DND-41 (cell line): ENCODE data around the gene HEG1.

Experiments
- ATAC-seq: fragments of 200-7000 bp; cut with Tn5 transposase; 3 replicates; pipeline ENCODE4 v1.9.1; 2021; ENCODE audit warnings: low read depth; ENCODE audit not compliant: insufficient read depth
- DNase-seq: peaks from one replicate; pipeline ENCODE4 v3.0.0-alpha.2; 2020
- H2AFZ ChIP-seq: 2 replicates; pipeline ENCODE4 v1.6.0; 2012; ENCODE audit warnings: low read depth, low read length
- H3K27ac ChIP-seq: 2 replicates; pipeline ENCODE4 v1.5.1; 2012; ENCODE audit warnings: low read length, inconsistent platforms
- H3K27me3 ChIP-seq: fragments of 200-600 bp; sonication (generic); 2 replicates; pipeline ENCODE4 v1.6.0; 2012; ENCODE audit warnings: low read length, mild to moderate bottlenecking, inconsistent platforms; ENCODE audit not compliant: insufficient read depth, poor library complexity
- H3K36me3 ChIP-seq: 2 replicates; pipeline ENCODE4 v1.5.1; 2012; ENCODE audit warnings: low read length, inconsistent platforms; ENCODE audit not compliant: insufficient read depth
- H3K4me1 ChIP-seq: 2 replicates; pipeline ENCODE4 v1.5.1; 2012; ENCODE audit warnings: mild to moderate bottlenecking, low read length; ENCODE audit not compliant: insufficient read depth
- H3K4me2 ChIP-seq: 2 replicates; pipeline ENCODE4 v1.6.0; 2012; ENCODE audit warnings: mild to moderate bottlenecking, moderate library complexity, low read length, inconsistent platforms; ENCODE audit not compliant: insufficient read depth
- H3K4me3 ChIP-seq, 2 experiments: fragments of 200-600 bp in 1 of 2; shearing (Covaris generic) in 1 of 2; 2 replicates each; pipeline ENCODE4 v1.5.1; 2012 to 2016; ENCODE audit warnings: inconsistent platforms in 2 of 2, low read length in 2 of 2, mild to moderate bottlenecking in 2 of 2, low read depth in 1 of 2, moderate library complexity in 1 of 2
- H3K79me2 ChIP-seq: 2 replicates; pipeline ENCODE4 v1.6.0; 2012; ENCODE audit warnings: low read length, inconsistent platforms; ENCODE audit not compliant: insufficient read depth
- H3K9ac ChIP-seq: 2 replicates; pipeline ENCODE4 v1.6.0; 2012; ENCODE audit warnings: low read depth, mild to moderate bottlenecking, inconsistent platforms, low read length, moderate library complexity
- H3K9me3 ChIP-seq: 2 replicates; pipeline ENCODE4 v1.5.1; 2012; ENCODE audit warnings: low read length, moderate library complexity, mild to moderate bottlenecking, inconsistent platforms; ENCODE audit not compliant: insufficient read depth, severe bottlenecking
- H4K20me1 ChIP-seq: 2 replicates; pipeline ENCODE4 v1.6.0; 2012; ENCODE audit warnings: low read length; ENCODE audit not compliant: insufficient read depth
- CTCF ChIP-seq: IDR thresholded peaks from 2 replicates; pipeline ENCODE4 v1.5.1; 2012; ENCODE audit warnings: borderline replicate concordance, low read length, moderate library complexity, mild to moderate bottlenecking; ENCODE audit not compliant: poor library complexity, severe bottlenecking; ENCODE audit errors: extremely low read depth
- EZH2 ChIP-seq: IDR thresholded peaks from 3 replicates; pipeline ENCODE4 v1.6.1; 2012; ENCODE audit warnings: borderline replicate concordance, low read depth, mild to moderate bottlenecking, moderate library complexity, low read length, inconsistent platforms; ENCODE audit not compliant: severe bottlenecking

The HEG1 gene

GRCh38 chr3:125076464-125076863, 20.7 kb upstream of the HEG1 start:
- Histone ChIP-seq H4K20me1 (no peaks in the 10 kb centered on the region; the same call in 1 of the 2 replicates), H3K36me3 (no peaks in the 10 kb centered on the region), H3K4me2 (no peak overlapping the region), H3K27ac (no peak overlapping the region), H3K9ac (no peak overlapping the region), H3K79me2 (no peaks in the 10 kb centered on the region), H3K4me3 (no peak overlapping the region), H3K4me1 (no peaks in the 10 kb centered on the region), H3K9me3 (no peaks in the 10 kb centered on the region), H3K27me3 (peaks cover 3% of the 10 kb centered on the region), H2AFZ (no peak overlapping the region)
- no peak for TF ChIP-seq EZH2
- no peak for TF ChIP-seq CTCF
- ATAC-seq: no peak
- no peak for DNase-seq

GRCh38 chr3:125075738-125076137, 19.9 kb upstream of the HEG1 start:
- H3K27me3 ChIP-seq: peaks cover 3% of the 10 kb centered on the region
- H3K4me3 ChIP-seq: no peak overlapping the region
- TF ChIP-seq CTCF (no peak), EZH2 (no peak)
- no peaks in the 10 kb centered on the region for H3K4me1 ChIP-seq
- no peak overlapping the region for H3K9ac ChIP-seq
- H3K79me2 ChIP-seq: no peaks in the 10 kb centered on the region
- ATAC-seq: 0 out of 3 replicates have a peak, but pooled peaks have one; percentile 42
- no peak for DNase-seq
- H4K20me1 ChIP-seq: no peaks in the 10 kb centered on the region; the same call in 1 of the 2 replicates
- no peaks in the 10 kb centered on the region for H3K9me3 ChIP-seq
- no peak overlapping the region for H2AFZ ChIP-seq
- no peaks in the 10 kb centered on the region for H3K36me3 ChIP-seq
- H3K27ac ChIP-seq: no peak overlapping the region
- H3K4me2 ChIP-seq: no peak overlapping the region

- Histone ChIP-seq H3K36me3 (no peaks in the 10 kb centered on the region), H3K4me3 (no peak overlapping the region), H3K27ac (no peak overlapping the region), H3K9ac (no peak overlapping the region), H3K4me2 (no peak overlapping the region), H3K79me2 (no peaks in the 10 kb centered on the region), H2AFZ (no peak overlapping the region), H3K9me3 (no peaks in the 10 kb centered on the region), H4K20me1 (no peaks in the 10 kb centered on the region; the same call in 1 of the 2 replicates), H3K4me1 (no peaks in the 10 kb centered on the region), H3K27me3 (peaks cover 3% of the 10 kb centered on the region)
- no peak for ATAC-seq
- TF ChIP-seq EZH2 (no peak), CTCF (no peak)
- no peak for DNase-seq
Observed at GRCh38 chr3:125073390-125073905, 17.7 kb upstream of the HEG1 start.
